ENCODE data around the gene MAP2K4.
A peak's percentile ranks its signal among the peaks of the same experiment; 100 is the strongest.
"Not testable (repeated sequence)": the region's sequence is repeated elsewhere in the genome, so short reads cannot be mapped to it uniquely, and the experiment has no call there.

The MAP2K4 gene

GRCh38 chr17:12020642-12021622 lies at the start of gene MAP2K4:
Gene MAP2K4, plus strand, starts transcription at chr17:12020877. Its CDS starts 10 bp downstream, at chr17:12020887.
- DNase-seq (ENCODE audit: low read depth) = peak; percentile 78

DNA sequence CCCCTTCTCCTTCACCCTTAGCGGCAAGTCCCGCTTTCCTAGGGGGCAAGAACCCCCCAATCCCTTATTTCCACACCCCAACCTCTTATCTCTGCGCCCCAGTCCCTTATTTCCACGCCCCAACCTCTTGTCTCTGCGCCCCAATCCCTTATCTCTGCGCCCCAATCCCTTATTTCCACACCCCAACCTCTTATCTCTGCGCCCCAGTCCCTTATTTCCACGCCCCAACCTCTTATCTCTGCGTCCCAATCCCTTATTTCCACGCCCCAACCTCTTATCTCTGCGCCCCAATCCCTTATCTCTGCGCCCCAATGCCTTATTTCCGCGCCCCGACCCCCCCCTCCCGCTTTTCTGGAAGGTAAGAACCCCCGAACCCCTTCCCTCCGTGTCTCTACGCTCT lies 47.9 kb upstream of the MAP2K4 start:
- DNase-seq (ENCODE audit: low read depth) = not testable (repeated sequence)

DNA sequence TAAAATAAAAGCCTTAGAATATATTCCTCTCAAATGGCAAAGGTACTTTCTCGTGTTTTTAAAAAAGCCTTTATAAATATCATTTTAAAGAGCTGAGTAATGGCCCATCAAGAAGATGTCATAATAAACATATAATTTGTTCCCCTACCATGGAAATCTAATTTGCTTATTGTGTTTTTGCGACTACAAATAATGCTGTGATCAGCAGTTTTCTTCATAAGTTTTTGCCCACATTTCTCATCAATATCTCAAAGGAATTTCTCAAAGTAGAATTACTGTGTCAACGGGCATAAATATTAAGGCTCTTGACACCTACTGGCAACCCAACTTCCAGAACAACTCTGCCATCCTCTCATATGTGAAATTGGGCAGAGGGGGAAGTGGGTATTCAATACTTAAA lies 40.9 kb upstream of the MAP2K4 start:
- no peak for DNase-seq (ENCODE audit: low read depth)

- DNase-seq (ENCODE audit: low read depth) = no peak
Observed at GRCh38 chr17:11980813-11981212, 39.9 kb upstream of the MAP2K4 start.

GRCh38 chr17:11981862-11982261 lies 38.8 kb upstream of the MAP2K4 start:
- DNase-seq (ENCODE audit: low read depth) = no peak

GRCh38 chr17:11986179-11986941 lies 34.3 kb upstream of the MAP2K4 start:
- no peak for DNase-seq (ENCODE audit: low read depth)

DNA sequence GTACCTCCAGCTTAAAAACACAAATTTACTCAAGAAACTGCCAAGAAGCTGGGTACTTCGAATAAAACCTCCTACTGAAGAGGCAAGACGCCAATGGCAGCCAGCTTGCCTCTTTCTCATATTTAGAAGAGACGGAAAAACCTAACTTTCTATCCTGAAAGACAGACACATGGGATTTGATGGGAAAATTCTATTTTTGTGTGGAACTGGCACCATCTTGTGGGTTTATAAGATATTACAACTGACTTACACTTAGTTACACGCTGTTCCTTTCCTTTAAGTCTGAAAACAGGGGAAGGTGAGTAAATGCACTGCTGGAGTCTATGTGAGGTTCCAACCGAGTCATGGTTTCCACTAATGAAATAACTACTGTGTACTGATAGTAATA lies 33.7 kb upstream of the MAP2K4 start:
- no peak for DNase-seq (ENCODE audit: low read depth)

- no peak for DNase-seq (ENCODE audit: low read depth)
Observed at GRCh38 chr17:11990363-11990983, 30.2 kb upstream of the MAP2K4 start.

- DNase-seq (ENCODE audit: low read depth) = no peak
Observed at GRCh38 chr17:11991461-11991860, 29.2 kb upstream of the MAP2K4 start.

DNA sequence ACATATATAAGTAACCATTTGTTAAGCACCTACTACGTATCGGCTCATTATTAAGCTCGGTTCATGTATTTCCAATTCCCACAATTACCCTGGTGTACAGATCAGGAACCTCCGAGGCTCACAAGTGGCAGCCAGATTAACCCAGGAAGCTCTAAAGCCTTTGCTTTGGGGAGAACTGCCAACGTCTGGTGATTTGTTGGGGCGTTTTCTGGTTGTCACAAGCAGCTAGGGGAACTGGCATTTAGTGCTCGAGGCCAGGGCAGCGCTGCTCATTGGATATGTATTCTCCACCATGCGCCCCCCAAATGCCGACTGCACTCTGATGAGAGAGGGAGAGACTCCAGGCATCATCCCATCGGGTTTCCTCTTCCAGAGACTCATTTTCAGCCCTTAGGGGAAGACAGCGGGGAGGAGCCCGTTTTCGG lies 23.9 kb upstream of the MAP2K4 start:
- no peak for DNase-seq (ENCODE audit: low read depth)

- DNase-seq (ENCODE audit: low read depth) = peak; percentile 89
Observed at GRCh38 chr17:11997147-11997971, 23.3 kb upstream of the MAP2K4 start, which contains the start of gene ZNF18. Gene ZNF18, minus strand, starts transcription at chr17:11997475. Its CDS starts 4,646 bp downstream, at chr17:11992829.

DNA sequence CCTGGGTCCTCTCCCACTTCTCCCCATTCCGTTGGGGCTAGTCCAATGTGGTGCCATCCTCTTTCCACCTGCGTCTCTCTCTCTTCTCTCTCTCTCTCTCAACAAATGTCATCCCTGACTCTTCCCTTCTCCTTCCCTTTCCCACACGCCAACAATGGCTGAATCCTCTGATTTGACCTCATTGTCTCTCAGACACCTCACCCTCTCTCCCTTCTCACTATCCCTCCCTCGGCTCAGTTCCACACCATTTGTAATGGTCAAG lies 22.8 kb upstream of the MAP2K4 start:
- DNase-seq (ENCODE audit: low read depth) = no peak

DNA sequence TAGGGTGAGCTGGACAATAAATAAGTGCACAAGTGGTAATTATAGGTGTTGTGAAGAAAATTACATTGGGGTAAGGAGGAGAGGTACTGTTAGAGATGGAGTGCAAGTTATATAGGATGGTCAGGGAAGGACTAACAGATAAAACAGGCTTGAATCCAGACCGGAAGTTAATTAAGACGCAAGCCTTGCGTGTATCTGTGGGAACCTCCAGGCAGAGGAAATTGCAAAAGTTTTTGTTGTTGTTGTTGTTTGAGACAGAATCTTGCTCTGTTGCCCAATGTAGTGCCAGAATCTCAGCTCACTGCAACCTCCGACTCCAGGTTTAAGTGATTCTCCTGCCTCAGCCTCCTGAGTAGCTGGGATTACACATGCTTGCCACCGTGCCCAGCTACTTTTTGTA lies 21.0 kb upstream of the MAP2K4 start:
- no peak for DNase-seq (ENCODE audit: low read depth)

DNA sequence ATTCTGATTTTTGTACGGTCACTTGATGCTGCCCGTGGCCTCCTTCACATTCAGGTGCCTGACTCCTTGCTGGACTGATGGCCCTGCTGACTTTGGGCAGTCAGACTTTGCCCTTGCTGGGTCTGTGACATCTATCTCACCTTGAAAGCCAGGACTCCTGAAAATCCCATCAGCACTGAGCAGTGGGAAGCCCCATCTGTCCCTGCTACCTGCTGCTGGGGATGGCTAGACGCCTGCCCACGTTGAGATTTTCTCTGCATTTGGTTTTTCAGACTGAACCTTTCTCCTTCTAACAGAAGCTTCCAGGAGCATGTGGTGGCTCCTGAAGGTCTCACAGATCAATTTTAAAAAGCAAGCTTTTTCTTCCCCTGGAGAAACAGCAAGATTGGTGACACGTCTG lies 13.2 kb upstream of the MAP2K4 start:
- no peak for DNase-seq (ENCODE audit: low read depth)

DNA sequence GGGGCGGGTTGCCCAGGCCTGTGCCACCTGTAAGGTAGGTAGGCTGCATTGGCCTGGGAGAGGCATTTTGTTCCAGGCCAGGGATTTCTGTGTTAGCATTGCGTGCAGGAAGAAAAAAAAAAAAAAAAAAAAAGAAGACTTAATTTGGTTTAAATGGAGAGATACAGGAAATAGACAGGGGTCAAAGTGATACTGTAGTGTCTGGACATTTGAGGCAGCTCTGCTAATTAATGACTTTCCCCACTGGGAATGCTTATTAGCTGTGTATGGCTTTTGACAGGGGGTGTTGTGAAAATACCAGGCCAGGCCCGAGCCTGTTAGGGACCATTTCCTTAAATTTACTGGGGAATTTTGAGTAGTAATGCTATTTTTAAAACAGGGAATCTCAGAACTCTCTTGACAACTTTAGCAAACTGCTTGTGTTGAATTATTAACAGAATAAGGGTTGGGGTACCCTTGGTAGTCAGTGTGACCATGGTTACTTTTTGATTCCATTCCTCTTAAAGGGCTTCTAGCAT lies 1.0 kb downstream of the MAP2K4 start:
- DNase-seq (ENCODE audit: low read depth) = no peak

GRCh38 chr17:12022310-12022709 lies 1.6 kb downstream of the MAP2K4 start:
- no peak for DNase-seq (ENCODE audit: low read depth)

GRCh38 chr17:12024327-12024726 lies 3.6 kb downstream of the MAP2K4 start:
- DNase-seq (ENCODE audit: low read depth) = no peak

DNA sequence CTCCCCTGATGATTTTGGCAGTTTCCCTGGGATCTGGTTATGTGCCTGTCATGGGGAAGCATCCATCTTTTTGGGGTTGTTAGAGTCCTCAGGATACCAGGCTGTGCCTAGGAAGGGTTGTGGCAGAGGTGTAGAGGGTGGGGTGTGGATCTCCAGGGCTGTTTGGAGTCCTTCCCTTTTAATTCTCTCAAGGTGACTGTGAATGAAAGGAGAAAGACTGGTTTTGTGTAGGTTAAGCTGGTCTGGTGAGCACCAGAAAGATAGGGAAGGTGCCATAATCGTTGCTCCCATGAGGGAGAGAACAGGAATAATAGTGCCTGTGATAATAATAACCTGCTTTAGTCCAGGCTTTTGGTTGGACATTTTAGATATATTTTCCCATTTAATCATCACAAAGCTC lies 7.0 kb downstream of the MAP2K4 start:
- DNase-seq (ENCODE audit: low read depth) = no peak

DNA sequence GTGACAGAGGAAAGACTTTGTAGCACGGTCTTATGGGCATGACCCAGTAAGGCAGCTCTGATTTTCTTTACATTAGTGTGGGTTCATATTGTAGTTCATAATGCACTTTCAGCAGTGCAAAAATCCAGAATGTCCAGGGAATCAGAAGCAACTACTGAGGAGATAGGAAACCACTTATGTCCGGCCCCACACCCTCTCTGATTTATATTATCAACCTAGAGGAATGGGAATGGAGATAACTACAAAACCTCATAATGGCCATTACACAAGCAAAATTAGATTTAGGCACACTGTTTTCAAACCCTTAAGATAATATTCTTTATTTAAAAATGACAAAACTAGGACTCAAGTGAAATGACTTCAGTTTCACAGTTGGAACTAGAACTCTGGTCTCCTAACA lies 7.9 kb downstream of the MAP2K4 start:
- DNase-seq (ENCODE audit: low read depth) = no peak

GRCh38 chr17:12034538-12034937 lies 13.9 kb downstream of the MAP2K4 start:
- DNase-seq (ENCODE audit: low read depth) = no peak

GRCh38 chr17:12035673-12036072 lies 15.0 kb downstream of the MAP2K4 start:
- DNase-seq (ENCODE audit: low read depth) = no peak

DNA sequence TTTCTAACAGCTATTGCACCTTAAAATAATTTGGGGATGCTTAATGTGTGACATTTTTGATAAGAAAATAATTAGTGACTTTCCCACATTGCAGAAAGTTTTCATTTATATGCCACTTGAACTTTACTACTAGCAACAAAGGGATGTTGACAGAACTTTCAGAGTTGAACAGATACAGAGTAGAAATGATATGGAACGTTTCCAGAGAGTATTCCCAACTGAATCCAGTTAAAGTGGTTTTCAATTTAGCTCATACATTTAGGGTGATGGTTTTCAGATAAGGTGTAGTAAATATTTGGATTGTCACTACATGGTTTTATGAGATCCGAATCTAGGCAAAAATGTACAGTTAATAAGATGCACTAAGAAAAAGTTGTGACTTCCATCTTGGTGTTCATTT lies 17.3 kb downstream of the MAP2K4 start:
- DNase-seq (ENCODE audit: low read depth) = no peak

Data from T-helper 22 cell (primary cell).